ENCODE data around the gene PTEN.

GRCh38 chr10:87844837-87845623 lies 18.4 kb upstream of the PTEN start:
- TF ChIP-seq, protein P1, sequence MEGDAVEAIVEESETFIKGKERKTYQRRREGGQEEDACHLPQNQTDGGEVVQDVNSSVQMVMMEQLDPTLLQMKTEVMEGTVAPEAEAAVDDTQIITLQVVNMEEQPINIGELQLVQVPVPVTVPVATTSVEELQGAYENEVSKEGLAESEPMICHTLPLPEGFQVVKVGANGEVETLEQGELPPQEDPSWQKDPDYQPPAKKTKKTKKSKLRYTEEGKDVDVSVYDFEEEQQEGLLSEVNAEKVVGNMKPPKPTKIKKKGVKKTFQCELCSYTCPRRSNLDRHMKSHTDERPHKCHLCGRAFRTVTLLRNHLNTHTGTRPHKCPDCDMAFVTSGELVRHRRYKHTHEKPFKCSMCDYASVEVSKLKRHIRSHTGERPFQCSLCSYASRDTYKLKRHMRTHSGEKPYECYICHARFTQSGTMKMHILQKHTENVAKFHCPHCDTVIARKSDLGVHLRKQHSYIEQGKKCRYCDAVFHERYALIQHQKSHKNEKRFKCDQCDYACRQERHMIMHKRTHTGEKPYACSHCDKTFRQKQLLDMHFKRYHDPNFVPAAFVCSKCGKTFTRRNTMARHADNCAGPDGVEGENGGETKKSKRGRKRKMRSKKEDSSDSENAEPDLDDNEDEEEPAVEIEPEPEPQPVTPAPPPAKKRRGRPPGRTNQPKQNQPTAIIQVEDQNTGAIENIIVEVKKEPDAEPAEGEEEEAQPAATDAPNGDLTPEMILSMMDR (IDR thresholded peaks at IDR 0.05; ENCODE audit: low read depth, low read length, missing input control), result no peak
- TF ChIP-seq TAF1 (conservative IDR thresholded peaks at IDR 0.05) (no peak), FOXA2 (IDR thresholded peaks at IDR 0.05) (no peak), GABPA (IDR thresholded peaks at IDR 0.05 in 1 of 2, conservative IDR thresholded peaks at IDR 0.05 in 1 of 2) (no peak), RAD21 (IDR thresholded peaks at IDR 0.05) (no peak)
- TF ChIP-seq, protein P2, sequence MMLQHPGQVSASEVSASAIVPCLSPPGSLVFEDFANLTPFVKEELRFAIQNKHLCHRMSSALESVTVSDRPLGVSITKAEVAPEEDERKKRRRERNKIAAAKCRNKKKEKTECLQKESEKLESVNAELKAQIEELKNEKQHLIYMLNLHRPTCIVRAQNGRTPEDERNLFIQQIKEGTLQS (IDR thresholded peaks at IDR 0.05), result no peak
